H1 (cell line): Measurements from ENCODE around the gene CRYBA4. TPM values are rescaled to one million over a fixed set of nuclear protein-coding genes. Genes with fewer than 3 reads are reported as not detected.
A peak's percentile ranks its signal among the peaks of the same experiment; 100 is the strongest.

Source experiments
- ATF2 ChIP-seq: IDR thresholded peaks from 2 replicates; pipeline ENCODE4 v1.6.1; 2012; ENCODE audit warnings: low read length, inconsistent platforms
- BRCA1 ChIP-seq: IDR thresholded peaks from 2 replicates; pipeline ENCODE4 v1.6.1; 2012; ENCODE audit warnings: low read depth, low read length, improper control_type of control experiment
- CBX8 ChIP-seq: fragments of 300-800, 300-1000 bp; sonication (generic); IDR thresholded peaks from 2 replicates; pipeline ENCODE4 v1.7.1; 2016; ENCODE audit warnings: low read depth, low read length, borderline replicate concordance
- EGR1 ChIP-seq: IDR thresholded peaks from 2 replicates; pipeline ENCODE4 v1.6.1; 2011; ENCODE audit warnings: low read depth, low read length, borderline replicate concordance
- GABPA ChIP-seq: IDR thresholded peaks from 2 replicates; pipeline ENCODE4 v1.6.1; 2011; ENCODE audit warnings: mild to moderate bottlenecking, low read length, moderate library complexity, borderline replicate concordance; ENCODE audit not compliant: insufficient read depth
- JUN ChIP-seq: IDR thresholded peaks from 2 replicates; pipeline ENCODE4 v1.6.1; 2011; ENCODE audit warnings: low read depth, mild to moderate bottlenecking, improper control_type of control experiment, low read length
- KDM1A ChIP-seq: fragments of 200-600, 300-600 bp; sonication (generic); IDR thresholded peaks from 2 replicates; pipeline ENCODE4 v1.7.1; 2016; ENCODE audit warnings: mild to moderate bottlenecking, low read length, borderline replicate concordance
- MAFK ChIP-seq: IDR thresholded peaks from 2 replicates; pipeline ENCODE4 v1.6.1; 2012; ENCODE audit warnings: low read depth, mild to moderate bottlenecking, improper control_type of control experiment, low read length
- NANOG ChIP-seq: IDR thresholded peaks from 2 replicates; pipeline ENCODE4 v1.6.1; 2011; ENCODE audit warnings: low read length, low read depth, mild to moderate bottlenecking, inconsistent platforms; ENCODE audit not compliant: insufficient read depth, poor library complexity, severe bottlenecking
- SIN3A ChIP-seq, 2 experiments: IDR thresholded peaks in 1 of 2; conservative IDR thresholded peaks in 1 of 2; 2 replicates each; pipeline ENCODE4 v1.6.1; 2011 to 2012; ENCODE audit warnings: low read length in 2 of 2, improper control_type of control experiment in 1 of 2, low read depth in 1 of 2, mild to moderate bottlenecking in 1 of 2
- SIX5 ChIP-seq: IDR thresholded peaks from 2 replicates; pipeline ENCODE4 v1.6.1; 2011; ENCODE audit warnings: mild to moderate bottlenecking, low read depth, low read length
- SP1 ChIP-seq: IDR thresholded peaks from 2 replicates; pipeline ENCODE4 v1.6.1; 2011; ENCODE audit warnings: low read depth, low read length
- SRF ChIP-seq: IDR thresholded peaks from 2 replicates; pipeline ENCODE4 v1.6.1; 2011; ENCODE audit warnings: mild to moderate bottlenecking, low read depth, low read length, moderate library complexity
- SUZ12 ChIP-seq: fragments of 200-600 bp; sonication (generic); IDR thresholded peaks from 2 replicates; pipeline ENCODE4 v1.6.1; 2012; ENCODE audit warnings: mild to moderate bottlenecking, inconsistent platforms, low read length, moderate library complexity, mixed read lengths
- polyA plus RNA-seq, 7 experiments: library from polyadenylated mRNA; depleted of rRNA in 3 of 7; stranded (reverse) in 5 of 7; unstranded in 2 of 7; fragments of >200 nt in 5 of 7; fragments of 200-250 nt in 2 of 7; gene quantifications; 1 replicate in 5 of 7; 2 replicates in 1 of 7; 4 replicates in 1 of 7; pipeline versions ENCODE4 v1.2.1 to v1.2.3, GENCODE V29; 2011 to 2013; ENCODE audit warnings: missing spikeins in 2 of 7, mixed read lengths in 2 of 7
- total RNA-seq: library from RNA; stranded (reverse); fragmentation: NEBNext Ultra II Directional; extraction: Animal tissue kit (Norgen Biotek cat#: 25700); gene quantifications from 2 replicates; pipeline ENCODE4 v1.2.1, GENCODE V29; 2021
- TF ChIP-seq, protein P1 (sequence below): IDR thresholded peaks from 2 replicates; pipeline ENCODE4 v1.6.1; 2011; ENCODE audit warnings: low read depth, mild to moderate bottlenecking, low read length; ENCODE audit not compliant: insufficient read depth

CRYBA4 gene
- total and polyA plus RNA-seq, 2 of the 8 experiments (the other 6 are each of a cell fraction or from before 2014, with no cell fraction given) = 0.67 to 3.1 TPM

DNA sequence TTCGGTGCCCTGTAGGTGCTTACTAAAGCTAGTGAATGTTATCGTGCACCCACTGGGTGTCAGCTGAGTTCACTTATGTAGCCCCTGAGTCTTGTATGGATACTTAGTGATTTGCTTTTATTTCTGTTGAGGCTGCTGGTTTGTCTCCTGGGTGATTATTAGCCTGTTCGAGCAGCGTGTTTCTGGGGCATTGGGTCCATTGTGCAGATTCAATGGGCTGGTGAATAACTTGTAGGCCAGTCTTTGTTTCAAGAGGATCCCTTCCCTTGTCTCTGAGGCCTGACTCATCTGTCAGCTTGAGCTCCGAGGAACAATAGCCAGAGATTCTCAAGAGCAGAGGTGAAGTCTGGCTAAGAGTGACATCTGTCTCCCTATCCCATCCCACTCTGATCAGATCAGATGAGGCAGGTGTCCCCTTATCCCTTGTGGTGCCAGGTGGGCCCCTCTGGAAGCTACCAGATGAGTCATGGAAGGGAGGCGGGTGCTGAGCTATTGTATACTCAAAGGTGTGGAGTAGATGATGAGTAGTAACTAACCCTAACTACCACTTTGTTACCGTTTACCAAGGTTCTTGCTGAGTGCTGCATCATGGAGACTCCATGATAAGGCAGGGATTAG, 39.3 kb downstream of the CRYBA4 start (continued):
- TF ChIP-seq SP1 (no peak), JUN (no peak), CBX8 (no peak), ATF2 (no peak), EGR1 (no peak), SIX5 (no peak), SRF (no peak), SUZ12 (no peak), SIN3A (conservative IDR thresholded peaks at IDR 0.05 in 1 of 2, IDR thresholded peaks at IDR 0.05 in 1 of 2; ENCODE audit: low read depth in 1 of 2, low read length in 2 of 2) (peak; percentile 45 to 64; a peak in 1 of 4 replicates), GABPA (no peak), KDM1A (no peak), MAFK (no peak), BRCA1 (peak; percentile 52; the same call in 1 of the 2 replicates), NANOG (no peak)
- TF ChIP-seq, protein P1, sequence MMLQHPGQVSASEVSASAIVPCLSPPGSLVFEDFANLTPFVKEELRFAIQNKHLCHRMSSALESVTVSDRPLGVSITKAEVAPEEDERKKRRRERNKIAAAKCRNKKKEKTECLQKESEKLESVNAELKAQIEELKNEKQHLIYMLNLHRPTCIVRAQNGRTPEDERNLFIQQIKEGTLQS = no peak
